Endometrium (tissue), 2 donors: ENCODE data around the gene SCARF1.

Experiments
- FAIRE-seq: peaks from 2 replicates; lab custom pipeline; 2012; peaks lifted over from hg19 to GRCh38; lab: Jason Lieb, UNC
- donor health status: control.
- donor health status: control.

Gene SCARF1

DNA sequence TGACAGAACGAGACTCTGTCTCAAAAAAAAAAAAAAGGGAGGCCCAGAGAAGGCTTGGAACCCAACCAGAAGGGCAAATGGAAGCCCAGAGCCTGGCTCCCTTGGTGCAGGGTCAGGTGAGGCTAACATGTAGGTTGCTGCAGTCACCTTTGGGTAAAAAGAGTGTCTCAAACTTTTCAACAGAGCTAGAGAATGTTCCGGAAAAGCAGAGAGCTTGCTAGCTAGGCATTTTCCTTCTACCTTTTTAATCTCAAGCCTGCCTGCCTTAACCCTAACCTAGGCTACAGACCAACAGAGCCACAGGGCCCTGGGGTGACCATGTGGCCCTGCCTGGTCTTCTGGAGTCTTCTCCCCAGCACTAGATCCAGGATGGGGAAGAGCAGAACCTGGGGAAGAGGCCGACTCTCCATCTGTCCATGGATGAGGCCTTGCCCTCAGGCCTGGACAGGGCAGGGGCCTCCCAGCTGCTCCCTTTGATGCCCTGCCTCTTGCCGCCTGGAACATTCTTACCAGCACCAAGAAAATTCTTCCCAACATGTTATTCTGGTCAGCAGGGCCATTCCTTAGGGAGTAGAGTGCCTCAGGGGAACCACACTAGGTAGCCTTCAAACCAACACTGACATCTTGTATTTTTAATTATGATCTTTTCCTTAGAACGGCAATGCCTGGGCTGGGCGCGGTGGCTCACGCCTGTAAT lies 47.0 kb downstream of the SCARF1 start:
- no peak for FAIRE-seq

DNA sequence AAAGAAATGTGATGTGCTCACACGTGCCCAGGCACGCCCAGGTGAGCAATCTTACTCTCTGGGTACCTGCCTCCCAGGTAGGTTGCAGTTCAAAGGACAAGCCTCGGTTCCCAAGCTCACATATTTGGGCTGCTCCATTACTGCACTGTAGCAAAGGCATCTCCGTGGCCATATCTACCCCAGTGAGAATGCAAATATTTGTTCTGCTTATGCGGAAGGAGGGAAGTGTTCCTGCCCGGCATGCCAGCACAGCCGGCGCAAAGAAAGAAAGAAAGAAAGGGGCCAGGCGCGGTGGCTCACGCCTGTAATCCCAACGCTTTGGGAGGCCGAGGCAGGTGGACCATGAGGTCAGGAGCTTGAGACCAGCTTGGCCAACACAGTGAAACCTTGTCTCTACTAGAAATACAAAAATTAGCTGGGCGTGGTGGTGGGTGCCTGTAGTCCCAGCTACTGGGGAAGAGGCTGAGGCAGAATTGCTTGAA lies 47.6 kb downstream of the SCARF1 start:
- no peak for FAIRE-seq

- no peak for FAIRE-seq
Observed at GRCh38 chr17:1593630-1593931, 52.0 kb downstream of the SCARF1 start.

GRCh38 chr17:1592751-1593629 lies 52.5 kb downstream of the SCARF1 start:
- no peak for FAIRE-seq

DNA sequence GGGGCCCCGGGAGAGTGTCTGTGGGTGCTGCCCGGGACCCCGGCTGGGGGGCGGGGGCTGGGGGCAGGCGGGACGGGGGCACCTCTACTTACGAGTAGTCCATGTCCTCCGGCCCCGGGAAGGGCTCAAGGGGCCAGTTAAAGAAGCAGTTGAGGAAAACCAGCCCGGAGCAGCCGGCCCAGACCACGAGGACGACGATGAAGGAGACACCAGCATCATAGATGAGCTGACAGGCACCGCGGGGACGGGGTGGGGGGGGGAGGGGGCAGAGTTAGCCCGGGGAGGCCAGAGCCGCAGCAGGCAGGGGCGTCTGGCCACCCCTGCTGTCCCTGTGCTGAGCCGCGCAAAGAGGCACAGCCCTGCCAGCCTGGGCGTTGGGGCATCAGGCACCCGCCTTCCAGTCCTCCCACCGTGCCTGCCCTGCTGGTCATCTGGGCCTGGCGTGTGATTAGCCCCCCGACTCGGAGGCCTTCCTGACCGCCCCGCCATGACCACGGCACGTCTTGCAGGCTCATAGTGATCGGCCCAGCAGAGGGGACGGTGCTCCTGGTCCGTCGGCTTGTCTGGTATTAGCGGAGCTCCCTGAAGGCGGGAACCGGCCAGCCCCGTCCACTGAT lies 54.0 kb downstream of the SCARF1 start:
- FAIRE-seq, result no peak

- no peak for FAIRE-seq
Observed at GRCh38 chr17:1590747-1591473, 54.6 kb downstream of the SCARF1 start.

- FAIRE-seq, result no peak
Observed at GRCh38 chr17:1590029-1590746, 55.3 kb downstream of the SCARF1 start.

GRCh38 chr17:1588821-1589585 lies 56.5 kb downstream of the SCARF1 start:
- no peak for FAIRE-seq

GRCh38 chr17:1584167-1584566 lies 61.4 kb downstream of the SCARF1 start:
- no peak for FAIRE-seq
